Mesodermal cell (in vitro differentiated cells): ENCODE results near the gene SAMD4B.

ENCODE experiments used
- H3K27ac ChIP-seq: 2 replicates; pipeline ENCODE4 v1.7.0; 2013; ENCODE audit warnings: mild to moderate bottlenecking, low read depth, low read length, moderate library complexity; ENCODE audit not compliant: severe bottlenecking
- H3K36me3 ChIP-seq: 2 replicates; pipeline ENCODE4 v1.7.1; 2013; ENCODE audit warnings: mild to moderate bottlenecking, low read length, moderate library complexity; ENCODE audit not compliant: control insufficient read depth, insufficient read depth
- H3K4me1 ChIP-seq: one replicate; pipeline ENCODE4 v1.7.1; 2013; ENCODE audit warnings: mild to moderate bottlenecking, low read length; ENCODE audit not compliant: insufficient read depth, control insufficient read depth, poor library complexity, severe bottlenecking
- H3K4me3 ChIP-seq: 2 replicates; pipeline ENCODE4 v1.7.0; 2013; ENCODE audit warnings: low read length, control low read depth, mild to moderate bottlenecking; ENCODE audit not compliant: insufficient read depth, poor library complexity, severe bottlenecking; ENCODE audit errors: extremely low read depth
- H3K9me3 ChIP-seq: 2 replicates; pipeline ENCODE4 v1.7.1; 2013; ENCODE audit warnings: mild to moderate bottlenecking, low read length, moderate library complexity; ENCODE audit not compliant: control insufficient read depth
- WGBS, 2 experiments: methylation state at CpG; one replicate each; pipeline ENCODE4 v1.1.5; 2013; ENCODE audit warnings: missing lambda C conversion rate in 2 of 2; ENCODE audit not compliant: insufficient coverage in 2 of 2; 5-methylcytosine and 5-hydroxymethylcytosine counted together

SAMD4B gene

GRCh38 chr19:39412100-39412866, 70.1 kb downstream of the SAMD4B start, which contains the start of gene PLEKHG2:
TSS of gene PLEKHG2 (plus strand) at chr19:39412669. CDS start at chr19:39414087, 1,418 bp downstream.
- peaks cover 42% of the 10 kb centered on the region for H3K36me3 ChIP-seq
- WGBS, 2 experiments = 0% methylated on average over 39 to 49 of the region's 60 CpGs
- H3K4me3 ChIP-seq = peak within 1 kb of the TSS; percentile 98
- peaks cover 47% of the 10 kb centered on the region for H3K4me1 ChIP-seq
- H3K9me3 ChIP-seq = no peaks in the 10 kb centered on the region
- peak within 1 kb of the TSS; percentile 88 for H3K27ac ChIP-seq

DNA sequence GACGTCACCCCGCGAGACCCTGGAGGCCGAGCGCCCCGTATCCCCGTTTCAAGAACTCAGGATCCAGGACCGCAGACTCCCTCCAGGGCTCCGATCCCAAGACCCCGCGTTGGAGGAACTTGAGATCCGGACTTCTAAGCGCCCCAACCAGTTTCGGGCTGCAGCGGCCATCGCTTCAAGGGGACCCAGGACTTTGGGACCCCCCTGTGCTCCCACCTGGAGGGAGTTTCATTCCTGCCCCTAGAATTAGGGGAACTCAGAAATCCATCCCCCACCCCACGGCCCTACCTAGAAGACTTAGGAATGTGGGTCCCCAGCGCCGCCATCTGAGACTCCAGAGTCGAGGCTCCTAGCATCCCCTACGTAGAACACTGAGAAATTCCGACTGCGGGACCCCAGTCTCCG, 70.6 kb downstream of the SAMD4B start:
- Histone ChIP-seq H3K9me3 (no peaks in the 10 kb centered on the region), H3K4me1 (peaks cover 47% of the 10 kb centered on the region), H3K36me3 (peaks cover 45% of the 10 kb centered on the region), H3K27ac (peak overlapping the region; percentile 88), H3K4me3 (peak overlapping the region; percentile 98)
- 0% methylated on average over 22 to 23 of the region's 24 CpGs for WGBS, 2 experiments

GRCh38 chr19:39413272-39413910, 71.2 kb downstream of the SAMD4B start:
- H3K9me3 ChIP-seq = no peaks in the 10 kb centered on the region
- H3K36me3 ChIP-seq = peaks cover 45% of the 10 kb centered on the region
- peak overlapping the region; percentile 88 for H3K27ac ChIP-seq
- WGBS, 2 experiments = 0 to 1% methylated on average over 26 to 32 of the region's 54 CpGs
- peaks cover 45% of the 10 kb centered on the region for H3K4me1 ChIP-seq
- peak overlapping the region; percentile 98 for H3K4me3 ChIP-seq

GRCh38 chr19:39413911-39414608, 71.8 kb downstream of the SAMD4B start:
- Histone ChIP-seq H3K36me3 (peaks cover 46% of the 10 kb centered on the region), H3K9me3 (no peaks in the 10 kb centered on the region), H3K27ac (peak overlapping the region; percentile 88), H3K4me1 (peaks cover 39% of the 10 kb centered on the region), H3K4me3 (peak overlapping the region; percentile 98)
- 20% methylated on average over 14 to 15 of the region's 18 CpGs for WGBS, 2 experiments

DNA sequence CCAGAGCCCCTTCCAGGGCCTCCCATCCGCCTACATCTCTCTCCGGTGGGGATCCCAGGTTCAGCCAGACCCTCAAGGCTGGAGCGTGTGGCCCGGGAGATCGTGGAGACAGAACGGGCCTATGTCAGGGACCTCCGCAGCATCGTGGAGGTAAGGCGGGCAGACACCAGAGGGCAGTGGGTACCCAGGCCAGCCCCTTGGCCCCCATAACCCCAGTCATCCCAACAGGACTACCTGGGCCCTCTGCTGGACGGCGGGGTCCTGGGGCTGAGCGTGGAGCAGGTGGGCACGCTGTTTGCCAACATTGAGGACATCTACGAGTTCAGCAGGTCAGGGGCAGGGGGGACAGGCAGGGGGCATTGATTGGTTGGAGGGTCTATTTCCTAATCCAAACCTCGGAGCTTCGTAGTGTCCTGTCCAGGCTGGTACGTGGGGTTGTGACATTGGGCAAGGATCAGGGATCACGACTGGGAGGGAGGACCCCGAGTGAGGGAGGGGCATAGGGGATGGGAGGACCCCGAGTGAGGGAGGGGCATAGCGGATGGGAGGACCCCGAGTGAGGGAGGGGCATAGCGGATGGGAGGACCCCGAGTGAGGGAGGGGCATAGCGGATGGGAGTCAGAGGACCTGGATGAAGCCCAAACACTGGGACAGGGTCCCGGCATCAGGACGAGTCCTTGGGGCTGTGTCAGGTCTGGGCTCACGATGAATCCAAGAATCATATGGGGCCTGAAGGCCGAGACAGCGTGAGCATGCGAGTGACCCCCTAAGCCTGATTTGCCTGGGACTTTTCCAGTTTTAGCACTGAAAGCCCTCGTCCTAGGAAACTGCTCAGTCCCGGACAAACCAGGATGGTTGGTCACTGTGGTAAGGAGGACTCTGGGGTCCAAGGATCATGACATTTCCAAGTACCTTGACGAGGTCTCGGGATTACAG, 73.2 kb downstream of the SAMD4B start:
- H3K4me1 ChIP-seq = peaks cover 30% of the 10 kb centered on the region
- WGBS, 2 experiments = 76 to 87% methylated on average over 28 to 31 of the region's 35 CpGs
- H3K9me3 ChIP-seq = no peaks in the 10 kb centered on the region
- no peak overlapping the region for H3K27ac ChIP-seq
- peak overlapping the region; percentile 98 for H3K4me3 ChIP-seq
- H3K36me3 ChIP-seq = peaks cover 58% of the 10 kb centered on the region

- Histone ChIP-seq H3K36me3 (peaks cover 69% of the 10 kb centered on the region), H3K4me1 (peaks cover 19% of the 10 kb centered on the region), H3K4me3 (no peak overlapping the region), H3K27ac (no peak overlapping the region), H3K9me3 (no peaks in the 10 kb centered on the region)
- WGBS, 2 experiments = 88 to 98% methylated on average over 10 to 18 of the region's 27 CpGs
Observed at GRCh38 chr19:39416152-39417120, 74.2 kb downstream of the SAMD4B start.

GRCh38 chr19:39417463-39418181, 75.4 kb downstream of the SAMD4B start:
- Histone ChIP-seq H3K36me3 (peaks cover 80% of the 10 kb centered on the region), H3K4me1 (peaks cover 19% of the 10 kb centered on the region), H3K9me3 (no peaks in the 10 kb centered on the region), H3K27ac (no peak overlapping the region), H3K4me3 (no peak overlapping the region)
- WGBS, 2 experiments = 96 to 97% methylated on average over 21 to 26 of the region's 30 CpGs

DNA sequence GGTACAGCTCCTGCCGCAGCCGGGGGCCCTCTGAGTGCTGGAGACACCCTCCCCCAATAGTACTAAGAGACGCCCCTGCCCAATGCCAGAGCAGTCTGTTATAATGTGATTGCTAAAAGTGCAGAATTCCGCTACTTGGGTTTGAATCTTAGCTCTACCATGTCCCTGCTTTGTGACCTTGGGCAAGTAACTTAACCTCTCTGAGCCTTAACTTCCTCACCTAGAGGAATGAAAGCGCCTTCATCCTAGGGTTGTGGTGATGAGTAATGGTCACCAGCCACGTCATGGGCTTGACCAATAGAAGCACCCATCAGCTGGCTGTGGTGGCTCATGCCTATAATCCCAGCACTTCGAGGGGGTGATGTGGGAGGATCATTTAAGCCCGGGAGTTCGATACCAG, 76.8 kb downstream of the SAMD4B start:
- Histone ChIP-seq H3K4me1 (peaks cover 19% of the 10 kb centered on the region), H3K27ac (no peak overlapping the region), H3K4me3 (no peak overlapping the region), H3K9me3 (no peaks in the 10 kb centered on the region), H3K36me3 (peaks cover 94% of the 10 kb centered on the region)
- 82 to 100% methylated on average over 1 to 3 of the region's 9 CpGs for WGBS, 2 experiments

DNA sequence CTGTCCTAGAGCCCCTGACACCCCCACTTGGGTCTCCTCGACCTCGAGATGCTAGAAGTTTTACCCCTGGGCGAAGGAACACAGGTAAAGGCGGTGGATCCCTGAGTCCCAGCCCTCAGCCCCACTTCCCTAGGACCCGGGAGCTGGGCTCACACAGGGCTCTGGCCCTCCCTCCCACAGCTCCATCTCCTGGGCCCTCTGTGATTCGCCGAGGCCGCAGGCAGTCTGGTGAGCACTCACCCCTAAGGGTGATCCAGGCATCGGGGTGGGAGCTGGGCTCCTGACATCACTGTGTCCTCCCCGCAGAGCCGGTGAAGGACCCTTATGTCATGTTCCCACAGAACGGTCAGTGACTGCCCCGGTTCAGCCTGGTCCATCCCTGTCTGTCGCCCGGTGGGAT, 78.5 kb downstream of the SAMD4B start:
- 93 to 96% methylated on average over 7 to 10 of the region's 15 CpGs for WGBS, 2 experiments
- Histone ChIP-seq H3K4me3 (no peak overlapping the region), H3K4me1 (peaks cover 8% of the 10 kb centered on the region), H3K9me3 (no peaks in the 10 kb centered on the region), H3K36me3 (peaks cover 98% of the 10 kb centered on the region), H3K27ac (no peak overlapping the region)
